ENCODE measurements around the gene NOP9.
A peak's percentile ranks its signal among the peaks of the same experiment; 100 is the strongest.

NOP9 gene, protein sequence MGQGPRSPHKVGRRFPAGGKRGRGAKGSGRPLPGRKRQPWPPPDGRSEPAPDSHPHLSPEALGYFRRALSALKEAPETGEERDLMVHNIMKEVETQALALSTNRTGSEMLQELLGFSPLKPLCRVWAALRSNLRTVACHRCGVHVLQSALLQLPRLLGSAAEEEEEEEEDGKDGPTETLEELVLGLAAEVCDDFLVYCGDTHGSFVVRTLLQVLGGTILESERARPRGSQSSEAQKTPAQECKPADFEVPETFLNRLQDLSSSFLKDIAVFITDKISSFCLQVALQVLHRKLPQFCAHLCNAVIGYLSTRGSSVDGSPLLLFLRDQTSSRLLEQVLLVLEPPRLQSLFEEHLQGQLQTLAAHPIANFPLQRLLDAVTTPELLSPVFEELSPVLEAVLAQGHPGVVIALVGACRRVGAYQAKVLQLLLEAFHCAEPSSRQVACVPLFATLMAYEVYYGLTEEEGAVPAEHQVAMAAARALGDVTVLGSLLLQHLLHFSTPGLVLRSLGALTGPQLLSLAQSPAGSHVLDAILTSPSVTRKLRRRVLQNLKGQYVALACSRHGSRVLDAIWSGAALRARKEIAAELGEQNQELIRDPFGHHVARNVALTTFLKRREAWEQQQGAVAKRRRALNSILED

DNA sequence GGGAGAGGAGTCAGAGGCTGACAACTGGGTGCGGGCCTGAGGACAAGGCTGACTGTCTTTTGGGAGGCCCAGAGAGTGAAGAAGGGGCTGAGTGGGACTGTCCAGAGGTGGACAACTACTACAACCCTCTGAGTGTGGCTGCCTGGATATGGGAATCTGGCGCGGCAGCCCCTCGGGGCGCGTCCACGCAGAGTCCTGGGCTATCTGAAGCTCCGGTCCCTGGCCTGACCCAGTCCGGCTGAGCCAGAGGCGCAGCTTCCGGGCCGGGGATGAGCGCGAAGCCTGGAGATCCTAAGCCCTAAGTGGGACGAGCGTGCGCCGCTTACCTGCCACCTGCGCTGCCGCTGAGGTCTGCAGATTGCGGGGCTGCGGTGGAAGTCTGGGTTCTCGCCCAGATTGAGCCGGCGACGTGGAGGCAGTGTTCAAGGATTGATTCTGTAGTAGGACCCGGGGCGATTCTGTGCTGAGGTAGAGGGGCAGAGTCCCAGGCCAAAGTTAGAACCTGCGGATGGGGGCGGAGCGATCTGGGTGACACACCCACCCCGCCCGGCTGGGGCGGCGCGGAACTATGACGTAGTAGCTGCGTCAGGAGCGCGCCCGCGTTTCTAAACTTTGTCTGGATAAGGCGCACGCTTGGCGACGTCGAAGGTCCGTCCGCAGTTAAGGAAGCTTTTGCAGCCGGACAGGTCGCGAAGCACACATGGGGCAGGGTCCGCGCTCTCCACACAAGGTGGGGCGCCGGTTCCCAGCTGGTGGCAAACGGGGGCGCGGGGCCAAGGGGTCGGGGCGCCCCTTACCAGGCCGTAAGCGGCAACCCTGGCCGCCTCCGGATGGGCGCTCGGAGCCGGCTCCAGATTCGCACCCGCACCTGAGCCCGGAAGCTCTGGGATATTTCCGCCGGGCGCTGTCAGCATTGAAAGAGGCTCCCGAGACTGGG is at the start of gene NOP9, which contains the start of gene DHRS1:
NOP9 (plus strand) TSS at position 596 of the 937 bp plus-strand sequence; CDS start at position 701, 105 bp downstream.
DHRS1 (minus strand) TSS at position 526 of the 937 bp plus-strand sequence. CDS start 674 bp downstream, outside the sequence.
- DNase-seq, result peak; percentile 94 to 96

GRCh38 chr14:24250354-24250753 is 49.3 kb upstream of the NOP9 start:
- no peak for DNase-seq

DNA sequence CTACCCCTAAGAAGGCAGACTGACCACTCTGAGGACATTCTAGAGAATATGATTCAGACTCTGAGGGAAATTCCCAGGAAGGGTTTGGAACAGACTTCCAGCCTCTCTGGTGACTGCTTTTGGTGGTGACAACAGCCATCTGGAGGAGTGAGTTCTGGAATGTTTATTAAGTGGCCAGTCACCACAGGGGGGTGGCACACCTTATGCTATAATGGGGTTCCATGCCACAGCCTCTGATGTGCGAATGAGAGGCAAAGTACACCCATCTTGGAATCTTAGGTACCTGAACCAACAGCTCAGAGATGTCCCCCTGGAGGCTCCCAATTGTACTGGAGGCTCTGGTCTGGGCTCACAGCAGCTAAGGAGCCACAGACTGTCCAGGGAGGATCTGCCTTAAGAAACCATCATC is 47.8 kb upstream of the NOP9 start:
- DNase-seq, result no peak

DNA sequence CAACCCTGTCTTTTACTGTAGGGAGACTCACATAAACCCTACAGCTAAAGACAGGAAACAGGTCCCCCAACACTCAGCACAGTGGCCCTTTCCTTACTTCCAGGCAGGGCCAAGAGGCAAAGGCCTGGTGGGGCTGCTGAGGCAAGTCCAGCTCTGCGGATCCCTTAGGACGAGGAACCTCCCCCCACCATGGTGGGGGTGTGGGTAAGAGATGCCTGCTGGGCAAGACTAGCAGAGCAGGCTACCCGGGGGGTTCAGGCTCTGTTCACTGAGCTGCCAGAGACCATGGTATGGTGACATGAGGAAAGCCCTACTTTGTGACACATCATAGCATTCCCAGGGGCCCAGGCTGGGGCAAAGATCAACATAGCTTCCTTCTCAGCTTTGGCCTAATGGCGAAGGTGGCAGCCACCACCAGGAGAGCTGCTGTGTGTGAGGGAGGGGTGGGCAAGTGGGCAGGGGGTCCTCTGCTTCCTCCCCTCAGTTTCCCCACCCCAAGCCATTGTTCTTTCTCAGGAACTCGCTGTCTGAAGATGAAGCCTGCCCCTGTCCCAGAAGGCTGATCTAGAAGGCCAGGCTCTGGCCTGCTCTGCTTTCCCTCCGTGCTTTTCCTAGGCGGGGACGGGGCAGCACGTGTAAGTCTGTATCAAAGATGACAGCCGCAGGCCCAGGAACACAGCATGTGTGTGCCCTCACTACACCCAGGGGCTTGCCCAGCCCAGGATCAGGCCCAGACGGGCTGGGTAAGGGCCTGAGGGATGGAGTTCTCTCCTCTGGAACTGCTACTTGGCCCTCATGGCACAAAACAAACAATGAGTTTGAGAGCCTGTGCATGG is 47.1 kb upstream of the NOP9 start:
- DNase-seq, result no peak

DNA sequence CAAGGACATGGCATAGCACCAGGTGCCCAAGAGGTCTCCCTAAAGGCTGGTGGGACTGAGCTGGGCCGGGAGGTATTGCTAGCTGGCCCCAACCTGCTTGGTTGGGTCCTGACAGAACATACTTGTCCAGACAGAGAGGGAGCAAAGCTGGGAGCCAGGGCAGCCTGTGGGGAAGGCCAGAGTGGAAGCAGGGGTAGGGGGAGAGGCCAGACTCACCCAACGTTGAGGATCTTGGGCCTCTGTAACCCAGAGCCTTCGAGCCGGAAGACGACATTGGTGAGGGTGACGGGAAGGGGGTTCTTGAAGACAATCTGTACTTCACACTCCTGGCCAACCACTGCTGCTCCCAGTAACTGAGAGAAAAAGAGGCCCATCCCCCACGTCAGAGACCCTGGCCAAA is 45.7 kb upstream of the NOP9 start:
- no peak for DNase-seq

DNA sequence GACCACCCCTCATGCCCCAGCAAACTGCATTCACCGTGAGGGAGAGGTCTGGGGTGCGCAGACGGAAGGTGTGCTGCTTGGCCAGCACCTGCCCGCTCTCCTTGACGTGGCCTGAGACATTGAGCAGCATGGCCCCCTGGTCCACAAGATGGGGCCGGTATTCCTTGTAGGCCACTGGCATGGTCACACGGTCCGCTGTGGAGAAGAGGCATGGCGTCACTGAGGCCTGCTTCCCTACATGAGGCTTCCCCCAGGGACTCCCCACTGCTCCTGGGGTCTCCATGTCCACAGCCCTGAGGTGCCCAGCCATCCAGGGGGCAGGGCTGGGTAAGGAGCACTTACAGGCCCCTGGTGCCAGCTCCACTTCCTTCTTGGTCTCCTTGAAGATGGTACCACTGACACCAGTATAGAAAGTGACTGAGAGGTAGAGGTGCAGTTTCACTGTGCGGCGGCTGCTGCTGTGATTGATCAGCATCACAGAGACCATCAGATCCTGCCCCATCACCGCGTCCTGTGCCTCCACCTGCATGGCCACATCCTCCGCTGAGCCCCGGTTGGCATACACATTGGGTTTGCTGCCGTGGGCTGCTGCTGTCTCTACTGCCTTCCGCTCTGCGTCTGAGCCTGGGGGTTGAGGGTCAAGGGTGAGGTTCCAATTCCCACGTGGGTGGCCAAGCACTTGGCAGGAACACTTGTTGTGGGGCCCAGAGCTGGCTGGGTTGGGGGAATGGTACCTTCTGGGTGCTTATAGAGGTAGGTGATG is 44.8 kb upstream of the NOP9 start:
- no peak for DNase-seq

DNA sequence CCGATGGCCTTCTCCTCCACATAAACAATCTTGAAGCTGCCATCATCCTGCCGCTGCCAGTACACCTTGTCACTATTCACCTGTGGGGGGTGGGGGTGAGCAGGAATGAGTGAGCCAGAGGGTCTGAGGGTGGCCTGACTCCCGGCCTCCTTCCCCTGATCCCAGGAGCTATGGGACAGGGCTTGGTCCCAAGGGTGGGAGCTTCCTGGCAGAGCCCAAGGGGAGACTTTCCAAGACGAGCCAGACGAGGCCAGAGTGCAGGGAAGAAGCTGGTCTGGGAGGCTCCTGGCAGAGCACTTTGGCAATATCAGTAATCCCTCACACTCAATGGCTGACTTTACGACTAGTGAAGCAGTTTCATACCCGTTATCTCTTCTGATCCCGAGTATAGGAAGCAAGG is 44.2 kb upstream of the NOP9 start:
- no peak for DNase-seq

- no peak for DNase-seq
Measured at GRCh38 chr14:24255931-24256711, 43.5 kb upstream of the NOP9 start.

- DNase-seq, result no peak
Measured at GRCh38 chr14:24256960-24257359, 42.7 kb upstream of the NOP9 start.

DNA sequence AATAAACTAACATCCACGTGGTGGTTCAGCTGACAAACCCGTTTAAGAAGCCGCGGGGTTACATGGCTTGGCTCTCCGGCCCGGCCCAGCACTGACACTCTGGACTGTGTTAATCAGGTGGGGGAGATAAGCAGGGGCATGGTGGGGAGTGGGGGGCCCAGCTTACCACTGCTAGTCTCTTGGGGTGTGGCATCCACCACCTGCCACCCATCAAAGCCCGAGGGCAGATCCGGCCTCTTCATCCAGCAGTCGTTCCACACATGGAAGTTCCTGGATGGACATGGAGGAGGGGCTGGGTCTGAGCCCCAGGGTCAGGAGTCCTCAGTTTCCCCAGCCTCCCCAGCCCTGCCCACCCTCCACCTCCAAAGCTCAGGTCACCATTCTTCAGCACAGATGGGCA is 41.5 kb upstream of the NOP9 start:
- no peak for DNase-seq

- no peak for DNase-seq
Measured at GRCh38 chr14:24258548-24259265, 40.9 kb upstream of the NOP9 start.

- no peak for DNase-seq
Measured at GRCh38 chr14:24259282-24260025, 40.2 kb upstream of the NOP9 start.

GRCh38 chr14:24260026-24260779 is 39.4 kb upstream of the NOP9 start:
- DNase-seq, result no peak

DNA sequence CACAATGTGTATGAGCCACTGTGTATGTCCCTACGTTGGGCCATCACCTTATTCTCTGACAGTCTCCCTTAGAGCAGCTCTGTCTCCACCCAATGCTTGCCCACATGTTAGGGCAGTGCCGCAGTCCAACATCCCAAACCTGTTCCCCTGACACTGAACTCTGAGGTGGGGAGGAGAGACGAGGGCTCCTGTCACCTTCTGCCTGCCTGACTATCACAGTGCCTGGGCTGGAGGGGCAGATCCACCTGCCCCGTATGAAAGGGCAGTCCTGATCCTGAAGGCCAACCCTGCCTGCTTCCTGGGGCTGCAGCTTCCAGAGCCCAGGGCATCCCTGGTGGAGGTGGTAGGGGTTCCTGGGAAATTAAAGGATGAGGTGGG is 38.9 kb upstream of the NOP9 start:
- no peak for DNase-seq

- no peak for DNase-seq
Measured at GRCh38 chr14:24261256-24261968, 38.2 kb upstream of the NOP9 start.

- no peak for DNase-seq
Measured at GRCh38 chr14:24261969-24262327, 37.7 kb upstream of the NOP9 start.

DNA sequence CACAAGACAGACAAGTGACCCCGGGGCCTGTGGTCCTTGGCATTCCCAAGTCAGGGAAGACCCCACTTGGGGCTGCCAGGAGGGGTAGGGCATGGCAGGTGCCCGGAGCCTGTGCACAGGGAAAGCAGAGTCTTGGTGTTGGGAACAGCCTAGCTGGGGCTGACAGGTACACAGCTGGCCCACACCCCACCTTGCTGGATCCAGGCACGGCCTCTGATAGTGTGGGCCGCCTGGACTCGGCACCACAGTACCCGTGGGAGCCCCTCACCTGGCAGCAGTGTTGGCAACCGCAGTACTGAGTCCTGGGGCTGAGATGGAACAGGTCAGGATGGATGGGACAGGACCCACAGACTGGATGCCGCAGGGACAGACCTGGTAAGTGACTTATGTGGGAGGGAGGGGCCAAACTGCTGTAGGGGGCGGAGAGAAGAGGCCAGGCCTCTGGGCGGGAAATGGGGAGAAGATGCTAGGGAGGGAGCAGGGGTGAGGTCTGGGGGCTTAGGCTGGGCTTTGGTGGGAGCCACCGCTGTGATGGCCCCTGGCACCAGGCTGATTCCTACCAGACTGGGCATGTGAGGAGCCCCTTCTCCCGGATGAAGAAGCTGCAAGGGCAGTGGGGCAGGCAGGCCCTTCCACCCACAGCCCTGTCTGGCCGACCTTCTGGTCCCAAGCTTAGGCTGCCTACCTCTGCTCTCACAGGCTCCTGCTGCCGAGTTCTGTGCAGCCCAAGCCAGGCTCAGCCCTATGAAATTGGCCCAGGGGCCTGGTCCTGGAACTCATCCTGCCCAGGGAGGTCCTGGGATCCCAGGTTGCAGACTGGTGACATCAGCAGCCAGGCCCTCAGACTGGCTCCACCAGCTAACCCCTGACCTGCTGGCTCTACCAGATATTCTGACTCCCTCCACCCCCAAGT is 36.6 kb upstream of the NOP9 start, which contains the start of gene TGM1:
TGM1 (minus strand) TSS at position 357 of the 913 bp plus-strand sequence. CDS start 825 bp downstream, outside the sequence.
- DNase-seq, result no peak

Data from stimulated activated CD4-positive, alpha-beta T cell treated with anti-CD3 and anti-CD28 coated beads, Interleukin-2, amount 100 ng/mL, for 48 hours (primary cell).